ENCODE measurements around the gene ECHDC3. TPM values are rescaled to one million over a fixed set of nuclear protein-coding genes. Genes with fewer than 3 reads are reported as not detected.
A peak's percentile ranks its signal among the peaks of the same experiment; 100 is the strongest.
"Not testable (repeated sequence)": the region's sequence is repeated elsewhere in the genome, so short reads cannot be mapped to it uniquely, and the experiment has no call there.

Gene ECHDC3
- total RNA-seq, 1 experiment from 2014 or later: 8.9 TPM

GRCh38 chr10:11705722-11706121 lies 36.5 kb upstream of the ECHDC3 start:
- no peaks in the 10 kb centered on the region for H3K27me3 ChIP-seq (replicated peaks; ENCODE audit: insufficient read depth, low read depth, low read length, poor library complexity)
- no TSS peak for BruUV-seq (replicated peaks)
- H3K4me3 ChIP-seq (ENCODE audit: low read depth, low read length, poor library complexity, severe bottlenecking): no peak overlapping the region
- no peaks in the 10 kb centered on the region for H3K36me3 ChIP-seq (ENCODE audit: insufficient read depth, low read length, poor library complexity, severe bottlenecking)
- no peak for DNase-seq (ENCODE audit: low spot score)
- ChIA-PET CTCF (no interaction called here), POLR2A (ENCODE audit: low non-redundant PET) (no interaction called here)
- no peaks in the 10 kb centered on the region for H3K4me1 ChIP-seq (ENCODE audit: insufficient read depth, low read length, poor library complexity, severe bottlenecking)
- TF ChIP-seq CTCF (conservative IDR thresholded peaks at IDR 0.05; ENCODE audit: low read depth, low read length) (no peak), EZH2 (IDR thresholded peaks at IDR 0.05; ENCODE audit: borderline replicate concordance, low read depth, low read length, poor library complexity, severe bottlenecking) (no peak)
- no peaks in the 10 kb centered on the region for H3K9me3 ChIP-seq (ENCODE audit: low read depth, low read length, poor library complexity, severe bottlenecking)
- H3K27ac ChIP-seq (ENCODE audit: low read depth, low read length, poor library complexity, severe bottlenecking): no peak overlapping the region
- intact Hi-C loops (cut with micrococcal nuclease; ENCODE audit: unreplicated experiment): no loop called here

GRCh38 chr10:11706895-11707567 lies 35.2 kb upstream of the ECHDC3 start:
- H3K36me3 ChIP-seq (ENCODE audit: insufficient read depth, low read length, poor library complexity, severe bottlenecking): no peaks in the 10 kb centered on the region
- peak; percentile 45 for TF ChIP-seq CTCF (conservative IDR thresholded peaks at IDR 0.05; ENCODE audit: low read depth, low read length)
- no peak for TF ChIP-seq EZH2 (IDR thresholded peaks at IDR 0.05; ENCODE audit: borderline replicate concordance, low read depth, low read length, poor library complexity, severe bottlenecking)
- no peak for DNase-seq (ENCODE audit: low spot score)
- H3K4me3 ChIP-seq (ENCODE audit: low read depth, low read length, poor library complexity, severe bottlenecking): no peak overlapping the region
- H3K27me3 ChIP-seq (replicated peaks; ENCODE audit: insufficient read depth, low read depth, low read length, poor library complexity): no peaks in the 10 kb centered on the region
- BruUV-seq (replicated peaks): no TSS peak
- H3K27ac ChIP-seq (ENCODE audit: low read depth, low read length, poor library complexity, severe bottlenecking): no peak overlapping the region
- CTCF ChIA-PET: no interaction called here
- POLR2A ChIA-PET (ENCODE audit: low non-redundant PET): no interaction called here
- intact Hi-C loops (cut with micrococcal nuclease; ENCODE audit: unreplicated experiment): no loop called here
- H3K4me1 ChIP-seq (ENCODE audit: insufficient read depth, low read length, poor library complexity, severe bottlenecking): no peaks in the 10 kb centered on the region
- no peaks in the 10 kb centered on the region for H3K9me3 ChIP-seq (ENCODE audit: low read depth, low read length, poor library complexity, severe bottlenecking)

- no peaks in the 10 kb centered on the region for H3K27me3 ChIP-seq (replicated peaks; ENCODE audit: insufficient read depth, low read depth, low read length, poor library complexity)
- intact Hi-C loops (cut with micrococcal nuclease; ENCODE audit: unreplicated experiment): no loop called here
- no peak for TF ChIP-seq CTCF (conservative IDR thresholded peaks at IDR 0.05; ENCODE audit: low read depth, low read length)
- CTCF ChIA-PET: no interaction called here
- no peak for DNase-seq (ENCODE audit: low spot score)
- no peaks in the 10 kb centered on the region for H3K9me3 ChIP-seq (ENCODE audit: low read depth, low read length, poor library complexity, severe bottlenecking)
- no peaks in the 10 kb centered on the region for H3K4me1 ChIP-seq (ENCODE audit: insufficient read depth, low read length, poor library complexity, severe bottlenecking)
- no peaks in the 10 kb centered on the region for H3K36me3 ChIP-seq (ENCODE audit: insufficient read depth, low read length, poor library complexity, severe bottlenecking)
- H3K27ac ChIP-seq (ENCODE audit: low read depth, low read length, poor library complexity, severe bottlenecking): no peak overlapping the region
- POLR2A ChIA-PET (ENCODE audit: low non-redundant PET): no interaction called here
- no peak overlapping the region for H3K4me3 ChIP-seq (ENCODE audit: low read depth, low read length, poor library complexity, severe bottlenecking)
- BruUV-seq (replicated peaks): no TSS peak
These were observed 34.4 kb upstream of the ECHDC3 start for GRCh38 chr10:11707624-11708350.

GRCh38 chr10:11708801-11709200 lies 33.4 kb upstream of the ECHDC3 start:
- H3K9me3 ChIP-seq (ENCODE audit: low read depth, low read length, poor library complexity, severe bottlenecking); H3K27me3 ChIP-seq (replicated peaks; ENCODE audit: insufficient read depth, low read depth, low read length, poor library complexity); BruUV-seq (replicated peaks); H3K4me3 ChIP-seq (ENCODE audit: low read depth, low read length, poor library complexity, severe bottlenecking); H3K4me1 ChIP-seq (ENCODE audit: insufficient read depth, low read length, poor library complexity, severe bottlenecking); CTCF ChIA-PET; DNase-seq (ENCODE audit: low spot score); intact Hi-C loops (cut with micrococcal nuclease; ENCODE audit: unreplicated experiment); H3K36me3 ChIP-seq (ENCODE audit: insufficient read depth, low read length, poor library complexity, severe bottlenecking); H3K27ac ChIP-seq (ENCODE audit: low read depth, low read length, poor library complexity, severe bottlenecking); POLR2A ChIA-PET (ENCODE audit: low non-redundant PET): not testable (repeated sequence)
